NB4 (cell line): ENCODE data around the gene IRX4.

Source experiments
- CTCF ChIP-seq: IDR thresholded peaks from one replicate; pipeline ENCODE4 v1.5.1; 2012; ENCODE audit warnings: low read depth, low read length
- MYC ChIP-seq: IDR thresholded peaks from 2 replicates; pipeline ENCODE4 v1.6.1; 2011; ENCODE audit warnings: low read depth, low read length
- POLR2A ChIP-seq: IDR thresholded peaks from 2 replicates; pipeline ENCODE4 v1.6.1; 2011; ENCODE audit warnings: mild to moderate bottlenecking; ENCODE audit not compliant: insufficient read length; ENCODE audit errors: extremely low read depth
- TF ChIP-seq, protein P1 (sequence below): IDR thresholded peaks from 2 replicates; pipeline ENCODE4 v1.6.1; 2011; ENCODE audit warnings: low read depth, low read length

- TF ChIP-seq CTCF, result no peak
- no peak for TF ChIP-seq POLR2A
- TF ChIP-seq, protein P1, sequence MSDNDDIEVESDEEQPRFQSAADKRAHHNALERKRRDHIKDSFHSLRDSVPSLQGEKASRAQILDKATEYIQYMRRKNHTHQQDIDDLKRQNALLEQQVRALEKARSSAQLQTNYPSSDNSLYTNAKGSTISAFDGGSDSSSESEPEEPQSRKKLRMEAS, result no peak
- TF ChIP-seq MYC, result no peak
These were observed 5.3 kb downstream of the IRX4 start for GRCh38 chr5:1877103-1878049.
